T-helper 2 cell treated with Interferon-gamma antibody and Interleukin-4, amounts not matched to agents 5 μg/mL and 100 μg/mL, for 36 hours (primary cell): Measurements from ENCODE around the gene SNCA.

Experiments used
- DNase-seq: peaks from one replicate; pipeline ENCODE4 v3.0.0; 2021; ENCODE audit warnings: low spot score
- H3K27ac Mint-ChIP-seq: one replicate; pipeline ENCODE4 v1.8.0; 2021; ENCODE audit warnings: mild to moderate bottlenecking, mixed read lengths
- H3K27me3 Mint-ChIP-seq: one replicate; pipeline ENCODE4 v1.8.0; 2021; ENCODE audit warnings: low read depth, mixed read lengths
- H3K36me3 Mint-ChIP-seq: one replicate; pipeline ENCODE4 v1.8.0; 2021; ENCODE audit warnings: low read depth, mixed read lengths
- H3K4me1 Mint-ChIP-seq: one replicate; pipeline ENCODE4 v1.8.0; 2021; ENCODE audit warnings: low read depth, mixed read lengths
- H3K4me3 Mint-ChIP-seq: one replicate; pipeline ENCODE4 v1.8.0; 2022; ENCODE audit warnings: mild to moderate bottlenecking, moderate library complexity, mixed read lengths
- H3K9me3 Mint-ChIP-seq: one replicate; pipeline ENCODE4 v1.8.0; 2021; ENCODE audit warnings: mixed read lengths

SNCA gene

GRCh38 chr4:89757154-89757719 is 79.7 kb downstream of the SNCA start:
- Mint-ChIP-seq H3K4me3 (no peak overlapping the region), H3K36me3 (no peaks in the 10 kb centered on the region), H3K4me1 (no peaks in the 10 kb centered on the region), H3K27me3 (peaks cover 18% of the 10 kb centered on the region), H3K27ac (no peak overlapping the region), H3K9me3 (no peaks in the 10 kb centered on the region)
- DNase-seq: no peak

DNA sequence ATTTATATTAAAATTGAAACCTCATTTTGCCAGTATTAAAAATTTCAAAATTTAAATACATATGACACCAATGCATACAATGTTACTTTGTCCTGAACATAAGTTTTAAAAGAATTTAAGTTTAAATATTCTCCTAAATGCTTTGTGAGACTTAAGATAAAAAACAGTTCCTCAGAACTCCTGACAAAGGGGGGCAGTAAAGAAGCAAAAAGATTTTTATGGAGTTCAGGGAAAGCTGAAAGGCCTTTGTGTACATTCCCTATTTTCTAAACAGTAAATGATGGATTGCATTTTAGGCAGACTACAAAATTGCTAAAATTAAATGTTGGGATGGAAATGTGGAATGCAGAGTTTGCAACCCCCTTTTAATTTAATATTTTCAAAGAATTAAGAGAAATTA is 81.7 kb downstream of the SNCA start:
- H3K27ac Mint-ChIP-seq: no peak overlapping the region

DNA sequence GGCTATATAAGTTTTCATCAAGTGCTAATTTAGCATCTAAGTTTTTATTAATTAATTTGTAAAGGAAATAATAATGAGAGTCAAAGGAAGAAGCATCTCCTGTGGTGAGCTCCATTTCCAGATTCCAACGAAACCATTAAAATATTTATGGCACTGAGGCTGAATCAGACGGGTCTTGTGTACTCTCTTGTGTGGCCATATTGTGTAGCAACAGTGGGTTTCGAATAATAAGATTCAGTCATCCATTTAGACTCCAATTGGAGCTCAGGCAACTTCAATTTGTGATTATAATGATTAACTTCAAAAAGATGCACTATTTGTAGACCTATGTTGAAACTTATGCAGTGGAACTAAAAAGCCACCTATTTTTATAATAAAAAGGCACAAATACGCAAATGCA is 82.4 kb downstream of the SNCA start:
- Mint-ChIP-seq H3K27ac (no peak overlapping the region), H3K4me3 (no peak overlapping the region), H3K4me1 (no peaks in the 10 kb centered on the region), H3K9me3 (no peaks in the 10 kb centered on the region), H3K27me3 (peaks cover 12% of the 10 kb centered on the region), H3K36me3 (no peaks in the 10 kb centered on the region)
- no peak for DNase-seq

More for the DNA sequence above, 81.7 kb downstream of the SNCA start:
- Mint-ChIP-seq H3K36me3 (no peaks in the 10 kb centered on the region), H3K9me3 (no peaks in the 10 kb centered on the region), H3K4me3 (no peak overlapping the region), H3K27me3 (peaks cover 14% of the 10 kb centered on the region), H3K4me1 (no peaks in the 10 kb centered on the region)
- no peak for DNase-seq

DNA sequence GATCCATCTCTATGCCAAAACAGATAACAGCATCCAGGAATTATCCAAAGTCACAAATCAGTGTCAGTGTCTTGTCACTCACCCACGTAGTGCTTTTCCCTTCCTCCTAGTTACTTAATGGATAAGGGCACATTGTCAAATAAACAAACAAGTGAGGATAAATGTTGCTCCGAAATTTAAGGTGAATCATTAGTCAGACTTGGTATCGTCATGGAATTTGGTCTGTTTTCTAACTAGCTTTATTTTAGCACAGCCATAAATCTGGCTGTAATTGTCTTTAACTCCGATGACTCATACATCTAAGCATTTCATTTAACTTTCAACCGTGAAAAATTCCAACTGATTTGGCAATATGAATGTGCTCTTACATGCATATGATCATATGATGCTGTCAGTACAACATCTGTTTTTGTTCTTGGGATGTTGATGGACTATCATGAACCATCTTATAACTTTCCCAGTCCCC is 83.3 kb downstream of the SNCA start:
- DNase-seq: no peak
- Mint-ChIP-seq H3K27me3 (peaks cover 7% of the 10 kb centered on the region), H3K4me3 (no peak overlapping the region), H3K27ac (no peak overlapping the region), H3K9me3 (no peaks in the 10 kb centered on the region), H3K4me1 (no peaks in the 10 kb centered on the region), H3K36me3 (no peaks in the 10 kb centered on the region)

DNA sequence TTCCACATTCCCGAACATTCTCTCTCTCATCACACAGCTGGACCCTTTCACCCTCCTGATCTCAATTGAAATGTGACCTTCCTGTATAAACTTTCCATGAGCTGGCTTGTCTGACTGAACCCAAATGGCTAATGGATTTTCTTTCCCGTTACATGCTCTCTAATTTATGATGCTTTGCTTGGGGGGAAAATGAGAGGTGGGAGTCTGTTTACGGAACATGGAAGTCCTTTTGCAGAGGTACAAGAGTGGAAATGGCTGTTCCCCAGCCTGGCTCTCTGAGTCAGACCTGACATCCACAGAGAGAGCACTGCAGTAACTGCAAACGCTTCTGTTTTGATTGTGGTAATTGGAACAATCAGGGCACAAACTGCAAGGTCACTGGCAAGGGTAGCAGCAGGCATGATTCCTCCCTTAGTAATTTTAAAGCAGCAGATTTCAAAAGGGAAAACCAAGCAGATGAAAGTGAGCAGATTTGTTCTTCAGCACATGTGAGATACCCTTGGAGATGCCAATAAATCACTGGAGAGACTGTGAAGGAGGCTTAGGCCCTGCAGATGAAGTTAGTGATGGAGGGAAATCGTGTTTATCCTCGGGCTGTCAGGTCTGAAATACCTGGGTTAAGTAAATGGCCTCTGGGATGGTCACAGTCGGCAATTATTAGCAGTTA is 83.9 kb downstream of the SNCA start:
- Mint-ChIP-seq H3K4me1 (no peaks in the 10 kb centered on the region), H3K36me3 (no peaks in the 10 kb centered on the region), H3K9me3 (no peaks in the 10 kb centered on the region), H3K27ac (no peak overlapping the region), H3K27me3 (peaks cover 7% of the 10 kb centered on the region), H3K4me3 (no peak overlapping the region)
- no peak for DNase-seq

GRCh38 chr4:89751416-89751815 is 85.5 kb downstream of the SNCA start:
- no peak for DNase-seq
- H3K27ac Mint-ChIP-seq: no peak overlapping the region
- peaks cover 10% of the 10 kb centered on the region for H3K27me3 Mint-ChIP-seq
- no peaks in the 10 kb centered on the region for H3K9me3 Mint-ChIP-seq
- H3K4me1 Mint-ChIP-seq: no peaks in the 10 kb centered on the region
- H3K36me3 Mint-ChIP-seq: no peaks in the 10 kb centered on the region
- H3K4me3 Mint-ChIP-seq: no peak overlapping the region

- DNase-seq: no peak
- Mint-ChIP-seq H3K27me3 (peaks cover 4% of the 10 kb centered on the region), H3K4me3 (no peak overlapping the region), H3K4me1 (no peaks in the 10 kb centered on the region), H3K9me3 (no peaks in the 10 kb centered on the region), H3K36me3 (no peaks in the 10 kb centered on the region), H3K27ac (no peak overlapping the region)
Measured at GRCh38 chr4:89746377-89746776, 90.6 kb downstream of the SNCA start.

GRCh38 chr4:89745708-89746107 is 91.3 kb downstream of the SNCA start:
- no peaks in the 10 kb centered on the region for H3K9me3 Mint-ChIP-seq
- H3K27me3 Mint-ChIP-seq: peaks cover 4% of the 10 kb centered on the region
- no peaks in the 10 kb centered on the region for H3K4me1 Mint-ChIP-seq
- DNase-seq: no peak
- no peak overlapping the region for H3K27ac Mint-ChIP-seq
- H3K4me3 Mint-ChIP-seq: no peak overlapping the region
- H3K36me3 Mint-ChIP-seq: no peaks in the 10 kb centered on the region

GRCh38 chr4:89744914-89745313 is 92.0 kb downstream of the SNCA start:
- Mint-ChIP-seq H3K4me1 (no peaks in the 10 kb centered on the region), H3K4me3 (no peak overlapping the region), H3K27ac (no peak overlapping the region), H3K9me3 (no peaks in the 10 kb centered on the region), H3K27me3 (peaks cover 4% of the 10 kb centered on the region), H3K36me3 (no peaks in the 10 kb centered on the region)
- DNase-seq: no peak

GRCh38 chr4:89741768-89742167 is 95.2 kb downstream of the SNCA start:
- Mint-ChIP-seq H3K27me3 (no peaks in the 10 kb centered on the region), H3K9me3 (no peaks in the 10 kb centered on the region), H3K27ac (no peak overlapping the region), H3K4me1 (peaks cover 5% of the 10 kb centered on the region), H3K36me3 (no peaks in the 10 kb centered on the region), H3K4me3 (no peak overlapping the region)
- DNase-seq: no peak

GRCh38 chr4:89739311-89739988 is 97.5 kb downstream of the SNCA start:
- H3K27ac Mint-ChIP-seq: no peak overlapping the region
- no peaks in the 10 kb centered on the region for H3K36me3 Mint-ChIP-seq
- peaks cover 6% of the 10 kb centered on the region for H3K27me3 Mint-ChIP-seq
- no peak overlapping the region for H3K4me3 Mint-ChIP-seq
- H3K4me1 Mint-ChIP-seq: peaks cover 5% of the 10 kb centered on the region
- DNase-seq: no peak
- no peaks in the 10 kb centered on the region for H3K9me3 Mint-ChIP-seq

DNA sequence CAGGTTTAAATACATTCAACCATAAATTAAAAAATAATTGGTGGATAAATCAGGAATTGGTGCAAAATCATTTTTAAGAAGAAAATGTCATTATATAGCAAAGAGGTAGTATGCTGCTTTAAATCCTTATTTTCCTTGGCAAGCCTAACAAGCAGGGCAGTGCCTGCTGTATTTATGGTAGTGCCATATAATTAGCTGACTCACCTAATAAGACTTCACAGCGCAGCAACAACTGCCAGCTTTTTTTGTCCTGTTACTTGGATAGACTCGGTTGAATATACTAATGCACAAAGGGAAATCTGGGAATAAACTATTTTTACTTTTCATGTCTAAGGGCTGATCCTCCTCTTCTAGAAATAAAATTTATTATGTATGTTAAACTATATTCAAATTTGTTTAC is 99.1 kb downstream of the SNCA start:
- Mint-ChIP-seq H3K4me1 (peaks cover 5% of the 10 kb centered on the region), H3K9me3 (no peaks in the 10 kb centered on the region), H3K27me3 (peaks cover 6% of the 10 kb centered on the region), H3K4me3 (no peak overlapping the region), H3K36me3 (no peaks in the 10 kb centered on the region), H3K27ac (no peak overlapping the region)
- no peak for DNase-seq

- H3K4me1 Mint-ChIP-seq: peaks cover 3% of the 10 kb centered on the region
- no peaks in the 10 kb centered on the region for H3K36me3 Mint-ChIP-seq
- peaks cover 6% of the 10 kb centered on the region for H3K27me3 Mint-ChIP-seq
- H3K27ac Mint-ChIP-seq: no peak overlapping the region
- no peak for DNase-seq
- no peaks in the 10 kb centered on the region for H3K9me3 Mint-ChIP-seq
- H3K4me3 Mint-ChIP-seq: no peak overlapping the region
Measured at GRCh38 chr4:89733946-89734345, 103.0 kb downstream of the SNCA start.

- H3K9me3 Mint-ChIP-seq: no peaks in the 10 kb centered on the region
- H3K4me1 Mint-ChIP-seq: no peaks in the 10 kb centered on the region
- H3K27me3 Mint-ChIP-seq: no peaks in the 10 kb centered on the region
- DNase-seq: no peak
- no peaks in the 10 kb centered on the region for H3K36me3 Mint-ChIP-seq
- no peak overlapping the region for H3K4me3 Mint-ChIP-seq
- no peak overlapping the region for H3K27ac Mint-ChIP-seq
Measured at GRCh38 chr4:89727238-89727637, 109.7 kb downstream of the SNCA start.
